D721Med (cell line): ENCODE results near the gene MAN1C1.
"Not testable (repeated sequence)": the region's sequence is repeated elsewhere in the genome, so short reads cannot be mapped to it uniquely, and the experiment has no call there.

ENCODE experiments used
- DNase-seq: peaks from one replicate; pipeline ENCODE4 v3.0.0; 2011; ENCODE audit warnings: low spot score; ENCODE audit not compliant: insufficient read length
- FAIRE-seq: peaks from 2 replicates; lab custom pipeline; 2011; peaks lifted over from hg19 to GRCh38; lab: Jason Lieb, UNC
- CTCF ChIP-seq: IDR thresholded peaks from 2 replicates; pipeline ENCODE4 v1.5.1; 2012; ENCODE audit warnings: mild to moderate bottlenecking, control low read depth; ENCODE audit not compliant: insufficient read depth; ENCODE audit errors: missing control alignments

The MAN1C1 gene

GRCh38 chr1:25629836-25630235 lies 13.2 kb downstream of the MAN1C1 start:
- FAIRE-seq (no peak), DNase-seq (no peak)
- TF ChIP-seq CTCF, result no peak

GRCh38 chr1:25631750-25632485 lies 15.3 kb downstream of the MAN1C1 start:
- no peak for DNase-seq
- no peak for FAIRE-seq
- TF ChIP-seq CTCF, result no peak

DNA sequence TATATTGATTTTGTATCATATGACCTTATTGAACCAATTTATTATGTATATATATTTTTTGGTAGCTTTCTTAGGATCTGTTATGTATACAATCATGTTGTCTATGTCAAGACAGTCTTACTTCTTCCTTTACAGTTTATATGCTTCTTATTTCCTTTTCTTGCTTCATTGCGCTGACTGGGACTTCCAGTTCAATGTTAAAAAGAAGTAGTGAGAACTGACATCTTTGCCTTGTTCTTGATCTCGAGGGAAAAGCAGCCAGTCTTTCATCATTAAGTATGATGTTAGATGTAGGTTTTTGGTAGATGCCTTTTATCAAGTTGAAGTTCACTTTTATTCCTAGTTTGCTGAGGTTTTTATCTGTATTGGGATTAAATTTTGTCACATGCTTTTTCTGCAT lies 17.5 kb downstream of the MAN1C1 start:
- DNase-seq, result no peak
- FAIRE-seq, result no peak
- TF ChIP-seq CTCF, result no peak

DNA sequence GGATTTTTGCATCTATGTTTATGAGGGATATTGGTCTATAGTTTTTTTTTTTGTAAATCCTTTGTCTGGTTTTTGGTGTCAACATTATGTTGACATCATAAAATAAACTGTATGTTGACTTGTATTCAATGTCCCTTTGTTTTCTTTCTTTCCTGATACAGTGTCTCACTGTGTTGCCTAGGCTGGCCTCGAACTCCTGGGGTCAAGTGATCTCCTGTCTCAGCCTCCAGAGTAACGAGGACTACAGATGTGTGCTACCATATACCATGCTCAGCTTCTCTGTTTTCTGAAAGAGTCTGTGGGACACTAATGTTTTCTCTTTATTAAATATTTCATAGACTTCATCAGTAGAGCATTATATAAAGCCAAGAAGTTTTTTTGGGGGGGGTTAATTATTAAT lies 18.3 kb downstream of the MAN1C1 start:
- no peak for TF ChIP-seq CTCF
- DNase-seq, result no peak
- no peak for FAIRE-seq

GRCh38 chr1:25636141-25636540 lies 19.6 kb downstream of the MAN1C1 start:
- DNase-seq, FAIRE-seq: not testable (repeated sequence)

GRCh38 chr1:25640646-25641328 lies 24.2 kb downstream of the MAN1C1 start:
- FAIRE-seq, result no peak
- no peak for TF ChIP-seq CTCF
- DNase-seq, result no peak

- no peak for TF ChIP-seq CTCF
- FAIRE-seq, result no peak
These were observed 24.7 kb downstream of the MAN1C1 start for GRCh38 chr1:25641329-25641725.

More at GRCh38 chr1:25641329-25641725, 24.7 kb downstream of the MAN1C1 start:
- DNase-seq, result no peak
